ENCODE data around the gene DNAJB7. TPM values are rescaled to one million over a fixed set of nuclear protein-coding genes. Genes with fewer than 3 reads are reported as not detected.

The DNAJB7 gene
- total and polyA plus RNA-seq, 2 experiments from 2014 or later: 0.63 TPM; not detected in 1

- Histone ChIP-seq H3K9me2 (ENCODE audit: insufficient read depth) (no peaks in the 10 kb centered on the region), H3K4me1 (ENCODE audit: insufficient read depth) (peaks cover 24% of the 10 kb centered on the region), H3F3A (replicated peaks; ENCODE audit: low read depth) (peaks cover 13% of the 10 kb centered on the region), H3K4me2 (peak overlapping the region; percentile 97), H3K4me3 (peak overlapping the region; percentile 100), H3K27me3 (ENCODE audit: insufficient read depth) (no peaks in the 10 kb centered on the region), H4K20me1 (replicated peaks; ENCODE audit: insufficient read depth) (peaks cover 15% of the 10 kb centered on the region; the same call in 1 of the 2 replicates), H2AFZ (peak overlapping the region; percentile 98; the same call in 1 of the 2 replicates), H3K36me3 (ENCODE audit: insufficient read depth) (no peaks in the 10 kb centered on the region; the same call in 1 of the 2 replicates), H3K79me2 (replicated peaks; ENCODE audit: insufficient read depth) (peaks cover 55% of the 10 kb centered on the region), H3K27ac (ENCODE audit: low read depth) (peak overlapping the region; percentile 99)
- no peaks in the 10 kb centered on the region for H3K9me3 Mint-ChIP-seq
- peak overlapping the region; percentile 97 for H3K4me3 Mint-ChIP-seq
- peak overlapping the region; percentile 97 for H3K27ac Mint-ChIP-seq
- H3K36me3 Mint-ChIP-seq (ENCODE audit: low read depth): peaks cover 20% of the 10 kb centered on the region
- H3K4me1 Mint-ChIP-seq: peaks cover 24% of the 10 kb centered on the region
- TF ChIP-seq REST (IDR thresholded peaks at IDR 0.05; ENCODE audit: unreplicated experiment): no peak
- no peak for TF ChIP-seq ZNF331 (CRISPR knock-in tag; IDR thresholded peaks at IDR 0.05; ENCODE audit: low read depth)
- TF ChIP-seq EZH2phosphoT487 (IDR thresholded peaks at IDR 0.05; ENCODE audit: unreplicated experiment): no peak
- TF ChIP-seq ZNF462 (CRISPR knock-in tag; IDR thresholded peaks at IDR 0.05): no peak
- no peak for TF ChIP-seq CTCF (conservative IDR thresholded peaks at IDR 0.05; ENCODE audit: low read depth in 2 of 2)
- no peak for TF ChIP-seq NANOG (IDR thresholded peaks at IDR 0.05; ENCODE audit: borderline replicate concordance)
- TF ChIP-seq ZNF114 (CRISPR knock-in tag; IDR thresholded peaks at IDR 0.05): no peak
- no peak for TF ChIP-seq CREB1 (CRISPR knock-in tag; IDR thresholded peaks at IDR 0.05; ENCODE audit: low read depth)
- TF ChIP-seq JUNB (IDR thresholded peaks at IDR 0.05; ENCODE audit: unreplicated experiment): no peak
- TF ChIP-seq STAT1 (IDR thresholded peaks at IDR 0.05; ENCODE audit: unreplicated experiment): no peak
- no peak for TF ChIP-seq EZH2 (IDR thresholded peaks at IDR 0.05; ENCODE audit: low read depth, unreplicated experiment)
- TF ChIP-seq ETS1 (IDR thresholded peaks at IDR 0.05): no peak
- TF ChIP-seq POLR2AphosphoS5 (IDR thresholded peaks at IDR 0.05; ENCODE audit: low read depth): no peak
- H3K27me3 Mint-ChIP-seq (ENCODE audit: insufficient read depth, low read depth, poor library complexity): peaks cover 2% of the 10 kb centered on the region
- no peak for ATAC-seq
- no peak for DNase-seq (ENCODE audit: low spot score)
Observed at GRCh38 chr22:40818192-40818746, 43.6 kb downstream of the DNAJB7 start.
